Osteoblast (primary cell): ENCODE results near the gene NAA10. TPM values are rescaled to one million over a fixed set of nuclear protein-coding genes. Genes with fewer than 3 reads are reported as not detected.
A peak's percentile ranks its signal among the peaks of the same experiment; 100 is the strongest.

Experiments used
- DNase-seq: peaks from one replicate; pipeline ENCODE4 v3.0.0; 2011; ENCODE audit warnings: low spot score, mixed read lengths; ENCODE audit not compliant: insufficient read length; ENCODE audit errors: missing footprints
- H2AFZ ChIP-seq: 2 replicates; pipeline ENCODE4 v1.6.0; 2011; ENCODE audit warnings: mild to moderate bottlenecking, low read length
- H3K27ac ChIP-seq: 2 replicates; pipeline ENCODE4 v1.5.1; 2011; ENCODE audit warnings: mild to moderate bottlenecking, low read depth, low read length, moderate library complexity
- H3K27me3 ChIP-seq: 2 replicates; pipeline ENCODE4 v1.6.0; 2012; ENCODE audit warnings: mild to moderate bottlenecking, control low read depth, inconsistent platforms, low read length, moderate library complexity; ENCODE audit not compliant: insufficient read depth
- H3K36me3 ChIP-seq: 2 replicates; pipeline ENCODE4 v1.5.1; 2011; ENCODE audit warnings: mild to moderate bottlenecking, low read length, control low read depth, moderate library complexity; ENCODE audit not compliant: insufficient read depth
- H3K4me1 ChIP-seq: 2 replicates; pipeline ENCODE4 v1.5.1; 2011; ENCODE audit warnings: mild to moderate bottlenecking, low read length, control low read depth, moderate library complexity; ENCODE audit not compliant: insufficient read depth
- H3K4me2 ChIP-seq: 2 replicates; pipeline ENCODE4 v1.6.0; 2011; ENCODE audit warnings: mild to moderate bottlenecking, low read length; ENCODE audit not compliant: insufficient read depth
- H3K4me3 ChIP-seq: fragments of 200-600 bp; sonication (generic); 3 replicates; pipeline ENCODE4 v1.5.1; 2012; ENCODE audit warnings: mild to moderate bottlenecking, low read length, inconsistent platforms; ENCODE audit not compliant: insufficient read depth
- H3K79me2 ChIP-seq: 2 replicates; pipeline ENCODE4 v1.6.0; 2012; ENCODE audit warnings: mild to moderate bottlenecking, low read length, control low read depth, inconsistent platforms; ENCODE audit not compliant: insufficient read depth
- H3K9me3 ChIP-seq: 2 replicates; pipeline ENCODE4 v1.5.1; 2011; ENCODE audit warnings: low read depth, low read length, control low read depth
- H4K20me1 ChIP-seq: 2 replicates; pipeline ENCODE4 v1.6.0; 2012; ENCODE audit warnings: mild to moderate bottlenecking, low read length, control low read depth; ENCODE audit not compliant: insufficient read depth
- small RNA-seq: library from RNA; depleted of rRNA; stranded (forward); fragments of <200 nt; gene quantifications from one replicate; pipeline ENCODE3, GENCODE V24; 2012
- total RNA-seq: library from RNA; depleted of rRNA; stranded (reverse); fragments of >200 nt; gene quantifications from 2 replicates; pipeline ENCODE4 v1.2.3, GENCODE V29; 2012
- TF ChIP-seq, protein P1 (sequence below): IDR thresholded peaks from 2 replicates; pipeline ENCODE4 v1.5.1; 2011; ENCODE audit warnings: mild to moderate bottlenecking, low read depth, low read length, moderate library complexity; ENCODE audit errors: extremely low read depth

NAA10 gene
- total RNA-seq, 1 donor = 43.4 TPM

DNA sequence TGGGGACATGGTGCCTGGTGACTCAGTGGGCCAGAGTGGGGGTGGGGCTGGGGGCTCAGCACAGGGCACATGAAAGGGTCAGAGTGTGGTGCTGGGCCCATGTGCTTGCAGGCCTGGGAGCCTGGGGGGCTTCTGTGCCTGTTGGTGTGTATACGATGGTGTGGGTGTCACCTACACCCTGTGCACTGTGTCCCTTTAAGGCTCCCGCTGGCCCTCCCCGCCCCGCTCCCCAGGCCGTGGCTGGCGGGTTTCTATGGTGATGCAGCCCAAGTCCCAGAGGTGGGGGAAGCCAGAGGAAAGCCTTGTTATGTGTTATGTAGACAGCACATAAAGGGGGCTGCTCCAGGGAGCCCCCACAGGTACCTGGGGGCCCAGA is 54.4 kb downstream of the NAA10 start:
- Histone ChIP-seq H4K20me1 (no peaks in the 10 kb centered on the region), H2AFZ (no peak overlapping the region), H3K27me3 (peaks cover 64% of the 10 kb centered on the region), H3K4me1 (no peaks in the 10 kb centered on the region), H3K4me3 (no peak overlapping the region), H3K9me3 (no peaks in the 10 kb centered on the region), H3K36me3 (no peaks in the 10 kb centered on the region), H3K79me2 (no peaks in the 10 kb centered on the region), H3K4me2 (no peak overlapping the region), H3K27ac (no peak overlapping the region)
- TF ChIP-seq, protein P1, sequence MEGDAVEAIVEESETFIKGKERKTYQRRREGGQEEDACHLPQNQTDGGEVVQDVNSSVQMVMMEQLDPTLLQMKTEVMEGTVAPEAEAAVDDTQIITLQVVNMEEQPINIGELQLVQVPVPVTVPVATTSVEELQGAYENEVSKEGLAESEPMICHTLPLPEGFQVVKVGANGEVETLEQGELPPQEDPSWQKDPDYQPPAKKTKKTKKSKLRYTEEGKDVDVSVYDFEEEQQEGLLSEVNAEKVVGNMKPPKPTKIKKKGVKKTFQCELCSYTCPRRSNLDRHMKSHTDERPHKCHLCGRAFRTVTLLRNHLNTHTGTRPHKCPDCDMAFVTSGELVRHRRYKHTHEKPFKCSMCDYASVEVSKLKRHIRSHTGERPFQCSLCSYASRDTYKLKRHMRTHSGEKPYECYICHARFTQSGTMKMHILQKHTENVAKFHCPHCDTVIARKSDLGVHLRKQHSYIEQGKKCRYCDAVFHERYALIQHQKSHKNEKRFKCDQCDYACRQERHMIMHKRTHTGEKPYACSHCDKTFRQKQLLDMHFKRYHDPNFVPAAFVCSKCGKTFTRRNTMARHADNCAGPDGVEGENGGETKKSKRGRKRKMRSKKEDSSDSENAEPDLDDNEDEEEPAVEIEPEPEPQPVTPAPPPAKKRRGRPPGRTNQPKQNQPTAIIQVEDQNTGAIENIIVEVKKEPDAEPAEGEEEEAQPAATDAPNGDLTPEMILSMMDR = no peak
- peak; percentile 71 for DNase-seq

DNA sequence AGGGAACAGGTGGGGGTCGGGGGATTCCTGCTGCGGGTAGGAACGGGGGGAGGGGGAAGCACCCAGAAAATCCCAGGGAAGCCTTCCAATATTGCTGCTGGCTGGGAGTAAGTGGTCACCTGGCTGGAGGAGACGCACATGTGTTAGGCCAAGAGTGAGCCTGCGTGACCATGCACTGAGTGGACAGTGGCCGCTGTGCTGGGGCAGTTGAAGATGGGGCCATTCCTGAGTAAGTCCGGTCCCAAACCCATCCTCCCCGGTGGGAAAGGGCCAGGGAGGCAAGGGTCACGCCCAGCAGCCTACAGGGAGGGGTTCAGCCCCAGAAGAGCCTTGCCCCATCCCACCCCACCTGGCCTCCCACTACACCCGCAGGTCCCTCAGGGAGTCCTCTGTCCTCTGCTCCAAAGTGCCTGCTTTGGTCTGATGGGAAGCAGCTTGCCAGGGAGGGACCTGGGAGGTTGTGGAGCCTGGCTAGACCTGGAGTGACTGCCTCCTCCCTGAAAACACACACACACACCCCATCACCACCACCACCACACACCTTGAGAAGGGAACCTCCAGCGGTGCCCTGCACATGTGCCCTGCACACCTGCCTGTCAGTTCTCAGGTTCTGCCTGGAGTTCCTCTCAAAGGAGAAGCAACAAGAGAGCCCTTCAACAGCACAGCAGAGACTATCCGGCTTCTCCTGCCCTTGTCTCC is 54.9 kb downstream of the NAA10 start:
- H3K27ac ChIP-seq = no peak overlapping the region
- H3K4me2 ChIP-seq = no peak overlapping the region
- no peaks in the 10 kb centered on the region for H3K9me3 ChIP-seq
- DNase-seq = peak; percentile 82
- H3K4me1 ChIP-seq = no peaks in the 10 kb centered on the region
- H3K36me3 ChIP-seq = no peaks in the 10 kb centered on the region
- H2AFZ ChIP-seq = no peak overlapping the region
- H3K79me2 ChIP-seq = no peaks in the 10 kb centered on the region
- peaks cover 2% of the 10 kb centered on the region for H4K20me1 ChIP-seq
- H3K27me3 ChIP-seq = peaks cover 59% of the 10 kb centered on the region
- H3K4me3 ChIP-seq = no peak overlapping the region
- TF ChIP-seq, protein P1 = no peak

Small RNAs within 50 kb of the gene (small RNA-seq; reads per million reads assigned to genes)
- gene MIR3202-1 = not detected

Other genes with a start within 250 kb of the NAA10 start
- gene SLC6A8, start 247.1 kb downstream of the NAA10 start, total RNA-seq = 15.3 and 19.5 TPM in 2 replicates
- gene BCAP31, start 210.7 kb downstream of the NAA10 start, total RNA-seq = 114 and 118 TPM in 2 replicates
- 14.1 and 16.3 TPM in 2 replicates for gene ABCD1, start 210.2 kb downstream of the NAA10 start, total RNA-seq
- gene PLXNB3, start 170.8 kb downstream of the NAA10 start, total RNA-seq = 2.7 and 4.3 TPM in 2 replicates
- 0.36 TPM in 1 of 2 replicates, not detected in the other for gene SRPK3, start 154.0 kb downstream of the NAA10 start, total RNA-seq
- 40.2 and 42.7 TPM in 2 replicates for gene IDH3G, start 140.7 kb downstream of the NAA10 start, total RNA-seq
- gene SSR4, start 140.4 kb downstream of the NAA10 start, total RNA-seq = 156 and 172 TPM in 2 replicates
- under 0.01 TPM in 2 replicates for gene PDZD4, start 104.5 kb downstream of the NAA10 start, total RNA-seq
- gene L1CAM, start 48.9 kb downstream of the NAA10 start, total RNA-seq = under 0.01 TPM in 2 replicates
- gene AVPR2, start 30.4 kb downstream of the NAA10 start, total RNA-seq = not detected in 2 replicates
- 0.88 and 1.4 TPM in 2 replicates for gene ARHGAP4, start 8.8 kb downstream of the NAA10 start, total RNA-seq
- 6.5 TPM in 2 replicates for gene RENBP, start 9.6 kb upstream of the NAA10 start, total RNA-seq
- gene HCFC1, start 36.8 kb upstream of the NAA10 start, total RNA-seq = 22.1 and 24.6 TPM in 2 replicates
- gene TMEM187, start 37.7 kb upstream of the NAA10 start, total RNA-seq = 6.9 and 8.5 TPM in 2 replicates
- 99.5 and 100 TPM in 2 replicates for gene IRAK1, start 84.9 kb upstream of the NAA10 start, total RNA-seq
- gene MECP2, start 162.7 kb upstream of the NAA10 start, total RNA-seq = 31.1 and 33.3 TPM in 2 replicates
- not detected in 2 replicates for gene OPN1LW, start 209.2 kb upstream of the NAA10 start, total RNA-seq
- not detected in 2 replicates for gene OPN1MW, start 247.6 kb upstream of the NAA10 start, total RNA-seq